ENCODE measurements around the gene MTA3.
"Not testable (repeated sequence)": the region's sequence is repeated elsewhere in the genome, so short reads cannot be mapped to it uniquely, and the experiment has no call there.

The MTA3 gene

GRCh38 chr2:42573256-42573655 is 4.8 kb downstream of the MTA3 start:
- DNase-seq, result no peak
- intact Hi-C loops (cut with DNase I; ENCODE audit: low total_unique reads), result no loop called here
- H3K4me1 ChIP-seq, result peaks cover 0 to 11% (median 8%) of the 10 kb centered on the region in 4 donors
- TF ChIP-seq CTCF (IDR thresholded peaks at IDR 0.05), result no peak
- H3K36me3 ChIP-seq, result peaks cover 0 to 39% (median 18%) of the 10 kb centered on the region in 3 donors
- H3K27ac ChIP-seq, result no peak overlapping the region
- H3K27me3 ChIP-seq, result no peaks in the 10 kb centered on the region
- H3K4me3 ChIP-seq, result no peak overlapping the region
- H3K9me3 ChIP-seq, result no peaks in the 10 kb centered on the region

GRCh38 chr2:42575458-42576064 is 7.1 kb downstream of the MTA3 start:
- H3K9me3 ChIP-seq, result no peaks in the 10 kb centered on the region
- no peak overlapping the region for H3K27ac ChIP-seq
- peaks cover 0 to 1% (median 0%) of the 10 kb centered on the region in 4 donors for H3K4me1 ChIP-seq
- intact Hi-C loops (cut with DNase I; ENCODE audit: low total_unique reads), result no loop called here
- no peak for TF ChIP-seq CTCF (IDR thresholded peaks at IDR 0.05)
- no peak for DNase-seq
- H3K4me3 ChIP-seq, result no peak overlapping the region
- H3K27me3 ChIP-seq, result no peaks in the 10 kb centered on the region
- H3K36me3 ChIP-seq, result peaks cover 12 to 57% (median 29%) of the 10 kb centered on the region in 3 donors

GRCh38 chr2:42578621-42579020 is 10.2 kb downstream of the MTA3 start:
- Histone ChIP-seq H3K4me1 (no peaks in the 10 kb centered on the region), H3K36me3 (peaks cover 21 to 67% (median 31%) of the 10 kb centered on the region in 3 donors), H3K9me3 (no peaks in the 10 kb centered on the region), H3K27me3 (no peaks in the 10 kb centered on the region), H3K27ac (no peak overlapping the region), H3K4me3 (no peak overlapping the region)
- no peak for DNase-seq
- intact Hi-C loops (cut with DNase I; ENCODE audit: low total_unique reads), result no loop called here
- no peak for TF ChIP-seq CTCF (IDR thresholded peaks at IDR 0.05)

DNA sequence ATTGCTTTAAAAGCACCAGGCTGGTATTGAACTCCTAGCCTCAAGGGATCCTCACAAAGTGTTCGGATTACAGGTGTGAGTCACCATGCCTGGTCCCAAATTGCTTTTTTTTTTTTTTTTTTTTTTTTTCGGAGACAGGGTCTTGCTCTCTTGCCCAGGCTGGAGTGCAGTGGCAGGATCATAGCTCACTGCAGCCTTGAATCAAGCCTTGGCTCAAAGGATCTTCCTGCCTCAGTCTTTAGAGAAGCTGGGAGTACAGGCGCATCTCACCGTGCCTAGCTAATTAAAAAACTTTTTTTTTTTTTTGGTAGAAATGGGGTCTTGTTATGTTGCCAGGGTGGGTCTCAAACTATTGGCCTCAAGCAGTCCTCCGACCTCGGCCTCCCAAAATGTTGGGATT is 12.8 kb downstream of the MTA3 start:
- H3K36me3 ChIP-seq, result peaks cover 13 to 54% (median 26%) of the 10 kb centered on the region in 3 donors
- DNase-seq, result no peak
- intact Hi-C loops (cut with DNase I; ENCODE audit: low total_unique reads), result no loop called here

DNA sequence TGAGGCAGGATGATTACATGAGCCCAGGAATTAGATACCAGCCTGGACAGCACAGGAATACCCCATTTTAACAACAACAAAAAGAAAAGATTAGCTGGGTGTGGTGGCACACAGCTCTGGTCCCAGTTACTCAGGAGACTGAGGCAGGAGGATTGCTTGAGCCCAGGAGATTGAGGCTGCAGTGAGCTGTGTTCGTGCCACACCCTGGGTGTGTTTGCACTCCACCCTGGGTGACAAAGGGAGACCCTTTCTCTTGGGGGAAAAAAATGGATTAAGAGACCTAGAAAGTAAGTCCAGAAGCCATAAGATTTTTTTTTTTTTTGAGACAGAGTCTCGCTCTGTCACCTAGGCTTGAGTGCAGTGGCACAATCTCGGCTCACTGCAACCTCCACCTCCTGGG is 16.2 kb downstream of the MTA3 start:
- H3K27ac ChIP-seq, result not testable (repeated sequence)

More for the DNA sequence above, 12.8 kb downstream of the MTA3 start:
- Histone ChIP-seq H3K4me3 (no peak overlapping the region), H3K27me3 (no peaks in the 10 kb centered on the region), H3K27ac (no peak overlapping the region), H3K4me1 (no peaks in the 10 kb centered on the region), H3K9me3 (no peaks in the 10 kb centered on the region)
- TF ChIP-seq CTCF (IDR thresholded peaks at IDR 0.05), result no peak

GRCh38 chr2:42585779-42586178 is 17.3 kb downstream of the MTA3 start:
- Histone ChIP-seq H3K36me3 (peaks cover 0 to 37% (median 12%) of the 10 kb centered on the region in 3 donors), H3K9me3 (no peaks in the 10 kb centered on the region), H3K27me3 (no peaks in the 10 kb centered on the region), H3K4me3 (no peak overlapping the region), H3K4me1 (no peaks in the 10 kb centered on the region), H3K27ac (no peak overlapping the region)
- DNase-seq, result no peak
- intact Hi-C loops (cut with DNase I; ENCODE audit: low total_unique reads), result no loop called here
- TF ChIP-seq CTCF (IDR thresholded peaks at IDR 0.05), result no peak

More for the DNA sequence above, 16.2 kb downstream of the MTA3 start:
- H3K27me3 ChIP-seq; DNase-seq; H3K4me1 ChIP-seq; intact Hi-C loops (cut with DNase I; ENCODE audit: low total_unique reads); H3K4me3 ChIP-seq; H3K9me3 ChIP-seq: not testable (repeated sequence)
- H3K36me3 ChIP-seq, result peaks cover 10 to 45% (median 23%) of the 10 kb centered on the region in 3 donors
